Brain microvascular endothelial cell (primary cell): ENCODE results near the gene HNRNPD.
"Not testable (repeated sequence)": the region's sequence is repeated elsewhere in the genome, so short reads cannot be mapped to it uniquely, and the experiment has no call there.

ENCODE experiments used
- DNase-seq: peaks from one replicate; pipeline ENCODE4 v3.0.0-alpha.2; 2020
- H3K27ac ChIP-seq: fragments of 250-450 bp; sonication (Bioruptor Pico); 2 replicates; pipeline ENCODE4 v1.5.1; 2020; ENCODE audit warnings: mild to moderate bottlenecking, moderate library complexity
- H3K27me3 ChIP-seq: fragments of 250-450 bp; sonication (Bioruptor Pico); replicated peaks from 2 replicates; pipeline ENCODE4 v1.5.1; 2020; ENCODE audit warnings: mild to moderate bottlenecking
- H3K36me3 ChIP-seq: fragments of 250-450 bp; sonication (Bioruptor Pico); replicated peaks from 2 replicates; pipeline ENCODE4 v1.5.1; 2020; ENCODE audit warnings: mild to moderate bottlenecking
- H3K4me3 ChIP-seq: 2 replicates; pipeline ENCODE4 v1.5.1; 2011; ENCODE audit warnings: low read depth, mild to moderate bottlenecking, control low read depth, low read length, moderate library complexity
- CTCF ChIP-seq: IDR thresholded peaks from 2 replicates; pipeline ENCODE4 v1.5.1; 2011; ENCODE audit warnings: low read depth, mild to moderate bottlenecking, moderate library complexity, low read length, control low read depth, inconsistent platforms; ENCODE audit errors: missing control alignments
- in situ Hi-C: cut with HindIII; loops from 2 replicates; pipeline ENCODE4 v1.10.0; 2017; ENCODE audit warnings: low sequenced_read_pairs, low pct_ligation_motif_present

HNRNPD gene

GRCh38 chr4:82367438-82368097 is 6.2 kb downstream of the HNRNPD start:
- no peaks in the 10 kb centered on the region for H3K27me3 ChIP-seq
- H3K4me3 ChIP-seq: no peak overlapping the region
- DNase-seq: no peak
- in situ Hi-C loops: no loop called here
- no peak overlapping the region for H3K27ac ChIP-seq
- no peak for TF ChIP-seq CTCF
- peaks cover 14% of the 10 kb centered on the region for H3K36me3 ChIP-seq

- H3K27ac ChIP-seq, in situ Hi-C loops, H3K27me3 ChIP-seq, H3K4me3 ChIP-seq, DNase-seq: not testable (repeated sequence)
- peaks cover 13% of the 10 kb centered on the region for H3K36me3 ChIP-seq
Observed at GRCh38 chr4:82366431-82366830, 7.4 kb downstream of the HNRNPD start.

- H3K27ac ChIP-seq: no peak overlapping the region
- in situ Hi-C loops: no loop called here
Observed at GRCh38 chr4:82363896-82364487, 9.8 kb downstream of the HNRNPD start.

GRCh38 chr4:82362565-82362964 is 11.2 kb downstream of the HNRNPD start:
- Histone ChIP-seq H3K27ac (no peak overlapping the region), H3K36me3 (peaks cover 8% of the 10 kb centered on the region), H3K4me3 (no peak overlapping the region), H3K27me3 (no peaks in the 10 kb centered on the region)
- in situ Hi-C loops: no loop called here
- no peak for DNase-seq
- no peak for TF ChIP-seq CTCF

More at GRCh38 chr4:82363896-82364487, 9.8 kb downstream of the HNRNPD start:
- no peak for DNase-seq
- H3K36me3 ChIP-seq: peaks cover 10% of the 10 kb centered on the region
- H3K4me3 ChIP-seq: no peak overlapping the region
- no peak for TF ChIP-seq CTCF
- no peaks in the 10 kb centered on the region for H3K27me3 ChIP-seq

GRCh38 chr4:82360298-82361177 is 13.3 kb downstream of the HNRNPD start:
- in situ Hi-C loops: no loop called here
- Histone ChIP-seq H3K27me3 (no peaks in the 10 kb centered on the region), H3K4me3 (no peak overlapping the region), H3K27ac (no peak overlapping the region), H3K36me3 (peaks cover 24% of the 10 kb centered on the region)
- no peak for DNase-seq
- peak; percentile 65 for TF ChIP-seq CTCF

- no peak for TF ChIP-seq CTCF
- Histone ChIP-seq H3K27me3 (no peaks in the 10 kb centered on the region), H3K36me3 (peaks cover 37% of the 10 kb centered on the region), H3K4me3 (no peak overlapping the region), H3K27ac (no peak overlapping the region)
- in situ Hi-C loops: no loop called here
- DNase-seq: no peak
Observed at GRCh38 chr4:82358847-82359246, 14.9 kb downstream of the HNRNPD start.
